ENCODE data around the gene CLGN.

The CLGN gene

DNA sequence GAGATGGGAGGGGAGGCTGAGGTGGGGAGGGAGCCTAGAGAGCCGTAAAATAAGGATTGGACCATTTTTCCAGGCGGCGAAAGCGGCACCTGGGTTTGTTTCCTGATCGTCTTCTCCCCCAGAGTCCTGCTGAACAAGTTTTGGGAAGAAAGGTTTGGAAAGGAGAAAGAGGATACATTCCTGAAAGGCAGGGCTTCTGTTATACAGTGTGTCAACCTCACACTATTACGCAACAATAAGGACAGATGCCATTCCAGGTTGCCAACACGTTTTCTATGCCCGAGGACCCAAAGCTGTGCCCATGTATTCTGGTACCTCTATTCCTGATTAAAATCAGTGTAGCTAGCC is 53.3 kb downstream of the CLGN start:
- DNase-seq, result no peak

DNA sequence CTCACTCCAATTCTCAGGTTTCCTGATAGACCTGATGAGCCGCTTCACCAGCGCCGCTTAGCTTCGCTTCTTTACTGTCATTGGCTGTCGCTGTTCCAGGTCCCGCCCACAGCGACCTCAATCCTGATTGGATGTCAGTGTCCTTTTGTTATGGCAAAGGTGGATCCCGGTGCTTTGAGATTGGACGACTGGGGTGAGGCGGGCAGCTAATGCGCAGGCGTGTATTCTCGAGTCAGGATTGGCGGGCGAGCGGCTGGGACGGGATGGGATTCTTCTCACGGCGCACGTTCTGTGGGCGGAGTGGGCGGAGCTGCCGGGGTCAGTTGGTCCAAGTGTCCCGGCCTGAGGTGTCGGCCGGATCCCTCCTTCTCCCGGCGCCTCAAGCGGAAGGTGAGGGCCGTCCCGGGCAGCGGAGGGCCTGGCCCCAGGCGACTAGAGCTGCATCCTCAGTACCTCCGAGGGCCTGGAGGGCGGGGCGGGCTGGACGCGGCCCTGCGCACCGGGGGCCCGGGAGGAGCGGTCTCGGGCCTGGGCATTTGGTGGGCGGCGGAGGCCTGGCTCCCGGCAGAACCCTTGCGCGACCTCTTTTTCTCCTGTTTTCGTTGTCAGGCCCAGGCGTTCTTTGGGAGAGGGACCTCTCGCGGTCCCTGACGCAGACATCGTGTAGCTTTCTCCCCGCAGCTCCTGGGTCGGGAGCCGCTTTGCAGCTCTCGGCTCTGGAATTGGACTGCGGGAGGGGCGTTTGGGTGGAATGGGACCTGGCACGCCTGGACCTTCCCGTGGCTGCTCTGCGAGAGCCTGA is 53.9 kb downstream of the CLGN start, which contains the start of gene SCOC:
Gene SCOC (plus strand): TSS at position 319 of the 802 bp plus-strand sequence. CDS start 5,525 bp downstream, outside the sequence.
- peak; percentile 97 to 98 for DNase-seq

DNA sequence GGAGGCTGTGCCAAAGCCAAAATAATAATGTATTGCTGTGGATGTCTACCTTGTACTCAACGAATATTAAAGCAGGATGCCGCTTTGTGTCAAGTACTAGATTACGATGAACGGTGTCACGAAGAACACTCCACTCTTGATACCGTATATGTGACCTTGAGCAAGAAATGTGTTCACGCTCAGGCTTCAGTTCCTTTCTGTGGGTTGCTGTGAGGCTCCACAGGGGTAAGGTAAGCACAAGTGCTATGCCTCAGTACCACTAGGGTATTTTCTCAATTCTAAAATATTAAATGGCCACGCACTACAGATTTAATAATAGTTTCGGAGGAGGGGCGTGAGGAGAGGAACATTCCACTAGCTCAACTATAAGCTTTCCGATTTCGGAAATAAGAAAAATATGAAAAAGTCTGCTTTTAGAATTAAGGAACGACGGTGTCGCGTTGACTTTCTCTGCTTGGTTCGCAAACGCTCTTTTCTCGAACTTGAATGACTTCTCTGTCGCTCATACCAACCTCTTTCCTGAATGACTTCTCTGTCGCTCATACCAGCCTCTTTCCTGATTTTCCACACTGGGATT is 54.6 kb downstream of the CLGN start:
- DNase-seq, result peak; percentile 29 to 56

DNA sequence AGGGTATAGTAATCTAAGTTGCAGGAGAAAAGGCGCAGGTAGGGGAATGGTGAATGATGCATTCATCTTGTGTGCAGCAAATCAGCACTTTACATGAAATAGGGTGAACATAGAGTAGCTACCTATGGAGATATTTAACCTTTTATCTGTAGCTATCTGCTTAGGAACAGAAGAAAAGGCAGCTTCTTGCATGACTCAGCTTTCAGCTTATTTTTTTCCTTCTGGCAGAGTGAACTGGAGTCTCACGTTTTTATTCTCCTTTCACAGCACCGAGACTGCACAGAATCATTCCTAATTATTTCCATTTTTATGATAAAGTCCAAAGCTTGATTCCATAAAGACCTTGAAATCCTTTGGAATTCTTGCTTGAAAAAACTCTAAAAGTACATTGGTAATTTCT is 58.8 kb downstream of the CLGN start:
- DNase-seq, result no peak

DNA sequence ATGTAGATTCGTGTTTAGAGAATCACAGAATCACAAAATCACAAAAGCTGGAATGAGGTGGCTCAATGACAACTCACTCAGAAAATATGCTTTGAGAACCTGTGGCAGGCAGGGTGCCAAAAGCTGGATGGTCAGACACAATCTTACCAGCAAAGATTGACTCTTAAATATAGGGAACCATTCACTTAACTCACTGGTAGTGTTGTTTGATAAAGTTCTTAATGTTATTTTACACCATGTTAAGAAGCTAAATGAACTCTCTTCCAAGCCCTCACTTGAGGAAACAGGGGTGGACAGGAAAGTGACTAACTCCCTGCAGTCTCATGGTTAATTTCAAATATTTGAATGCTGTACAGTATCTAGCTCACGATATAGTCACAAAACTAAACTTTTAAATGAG is 59.7 kb downstream of the CLGN start:
- DNase-seq, result no peak

DNA sequence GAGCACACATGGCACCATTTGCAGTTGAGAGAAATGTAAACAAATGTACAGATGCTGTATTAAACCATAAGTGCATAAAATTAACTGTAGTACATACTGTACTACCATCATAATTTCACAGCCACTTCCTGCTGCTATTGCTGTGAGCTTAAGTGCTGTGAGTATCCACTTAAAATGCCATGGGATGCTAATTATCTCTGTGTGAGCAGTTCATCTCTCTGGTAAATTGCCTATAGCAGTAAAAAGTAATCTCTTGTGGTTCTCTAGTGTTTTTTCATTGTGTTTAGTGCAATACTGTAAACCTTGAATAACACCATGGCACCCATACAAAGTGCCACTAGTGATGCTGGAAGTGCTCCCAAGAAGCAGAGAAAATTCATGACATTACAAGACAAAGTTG is 63.9 kb downstream of the CLGN start:
- no peak for DNase-seq

DNA sequence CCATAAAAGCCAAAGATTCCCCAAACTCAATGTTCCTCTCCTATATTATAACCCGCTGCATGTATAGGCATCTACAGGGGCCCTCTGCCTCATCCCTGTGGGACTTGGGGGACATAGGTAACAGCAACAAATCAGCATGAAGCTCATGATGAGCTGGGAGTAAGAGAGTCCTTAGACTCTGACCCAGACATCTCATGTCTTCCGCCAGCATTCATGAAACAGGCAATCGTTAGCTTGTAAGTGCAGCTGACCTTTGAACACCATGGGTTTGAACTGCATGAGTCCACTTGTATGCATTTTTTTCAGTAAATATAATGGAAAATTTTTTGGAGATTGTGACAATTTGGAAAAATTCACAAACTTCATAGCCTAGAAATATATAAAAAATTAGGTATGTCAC is 64.4 kb downstream of the CLGN start:
- no peak for DNase-seq

- DNase-seq, result no peak
Observed at GRCh38 chr4:140361099-140361498, 66.3 kb downstream of the CLGN start.

- DNase-seq, result peak; percentile 71 to 78
Observed at GRCh38 chr4:140359562-140360427, 67.7 kb downstream of the CLGN start.

DNA sequence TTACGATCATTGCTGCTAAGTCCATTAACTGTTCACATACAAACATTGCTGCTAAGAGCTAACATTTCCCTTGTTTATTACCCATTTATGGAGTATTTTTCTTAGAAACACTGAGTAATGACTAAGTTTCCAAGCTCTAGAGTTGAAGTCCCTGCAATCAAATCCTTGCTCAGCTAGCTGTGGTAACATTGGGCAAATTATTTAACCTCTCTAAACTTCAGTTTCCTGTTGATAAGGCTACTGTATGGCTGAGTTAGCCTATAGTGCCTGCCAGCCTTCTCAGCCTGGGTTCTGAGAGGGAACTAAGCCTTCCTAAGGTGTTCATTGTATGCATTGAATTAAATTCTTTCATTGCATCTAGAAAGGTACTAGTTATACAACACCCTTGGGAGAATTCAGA is 69.2 kb downstream of the CLGN start:
- no peak for DNase-seq

GRCh38 chr4:140357868-140358267 is 69.6 kb downstream of the CLGN start:
- DNase-seq, result no peak

- no peak for DNase-seq
Observed at GRCh38 chr4:140355288-140355687, 72.2 kb downstream of the CLGN start.

GRCh38 chr4:140353786-140354185 is 73.7 kb downstream of the CLGN start:
- no peak for DNase-seq

- DNase-seq, result no peak
Observed at GRCh38 chr4:140351093-140352075, 76.1 kb downstream of the CLGN start.

DNA sequence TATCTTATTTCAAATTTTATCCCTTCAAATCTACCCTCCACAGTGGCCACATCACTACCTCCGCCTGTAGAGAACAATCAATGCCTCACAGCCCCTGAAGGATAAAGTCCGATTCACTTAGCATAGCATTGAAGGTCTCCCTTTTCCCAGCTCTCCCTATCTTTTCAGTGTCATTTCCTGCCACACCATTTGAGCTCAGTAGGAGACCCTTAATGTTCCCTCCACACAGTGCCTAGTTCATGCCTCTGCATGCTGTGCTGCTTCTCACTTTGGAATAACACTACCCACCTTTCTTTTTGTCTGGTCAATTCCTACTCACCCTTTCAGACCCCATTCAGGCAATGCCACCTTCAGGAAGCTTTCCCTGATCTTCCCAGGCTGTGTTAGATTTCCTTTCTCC is 77.6 kb downstream of the CLGN start:
- DNase-seq, result no peak

DNA sequence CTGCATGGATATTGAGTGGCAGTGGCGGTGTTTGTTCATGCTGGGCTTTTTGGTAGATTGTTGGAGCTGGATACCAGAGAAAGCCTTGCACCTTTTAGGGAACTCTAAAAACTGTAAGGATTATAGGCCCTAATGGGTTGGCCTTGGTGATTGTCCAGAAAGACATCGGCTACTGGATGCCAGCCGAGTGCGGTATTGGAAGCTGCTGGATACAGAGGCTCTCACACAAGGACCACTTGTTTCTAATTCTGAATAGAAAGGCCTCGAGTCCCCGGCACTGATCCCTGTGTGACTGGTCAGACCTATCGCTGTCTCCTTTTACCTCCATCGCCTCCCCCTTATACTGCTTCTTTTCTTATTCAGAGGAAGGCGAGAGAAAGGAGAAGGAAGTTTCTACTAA is 81.3 kb downstream of the CLGN start:
- DNase-seq, result no peak

- DNase-seq, result no peak
Observed at GRCh38 chr4:140344621-140345020, 82.8 kb downstream of the CLGN start.

GRCh38 chr4:140344101-140344500 is 83.3 kb downstream of the CLGN start:
- DNase-seq, result no peak

GRCh38 chr4:140343303-140343702 is 84.1 kb downstream of the CLGN start:
- no peak for DNase-seq

GRCh38 chr4:140342620-140343019 is 84.8 kb downstream of the CLGN start:
- DNase-seq, result no peak

Measured in CD4-positive, alpha-beta T cell treated with Interferon alpha-2 for 1 hour (primary cell).